B cell (primary cell): ENCODE measurements around the gene LATS2. TPM values are rescaled to one million over a fixed set of nuclear protein-coding genes. Genes with fewer than 3 reads are reported as not detected.
"Not testable (repeated sequence)": the region's sequence is repeated elsewhere in the genome, so short reads cannot be mapped to it uniquely, and the experiment has no call there.

Experiments
- ATAC-seq: fragments of 200-7000 bp; cut with Tn5 transposase; one replicate; pipeline ENCODE4 v1.10.0; 2021; ENCODE audit warnings: low read depth, mild to moderate bottlenecking, moderate number of reproducible peaks, moderate library complexity
- CTCF ChIA-PET: fragments of 350-600 bp; sonication (Branson Sonifier 250); formaldehyde crosslinking; loops from one replicate; lab custom pipeline; 2021; ENCODE audit warnings: antibody characterized with exemption, inconsistent platforms; lab: Charles Lee
- POLR2A ChIA-PET: fragments of 350-600 bp; sonication (Branson Sonifier 250); formaldehyde crosslinking; loops from one replicate; lab custom pipeline; 2021; ENCODE audit warnings: antibody characterized with exemption; lab: Charles Lee
- DNase-seq: peaks from one replicate; pipeline ENCODE4 v3.0.0; 2013
- H2AFZ ChIP-seq: 2 replicates; pipeline ENCODE4 v1.6.1; 2012; ENCODE audit warnings: mild to moderate bottlenecking, low read depth, low read length; ENCODE audit not compliant: insufficient read depth, poor library complexity, severe bottlenecking
- H3K27ac ChIP-seq, 2 donors: 1 replicate in 1 of 2; 2 replicates in 1 of 2; pipeline ENCODE4 v1.5.1; 2012 to 2013; ENCODE audit warnings: low read length in 2 of 2, mild to moderate bottlenecking in 2 of 2, moderate library complexity in 1 of 2
- H3K27me3 ChIP-seq, 4 experiments: fragments of 200-600 bp in 1 of 4; sonication (generic) in 1 of 4; replicated peaks in 1 of 4; 1 replicate in 2 of 4; 2 replicates in 2 of 4; pipeline versions ENCODE4 v1.6.1 to v1.7.0; 2013 to 2016; ENCODE audit warnings: low read length in 3 of 4, mild to moderate bottlenecking in 2 of 4, mixed read lengths in 1 of 4, moderate library complexity in 1 of 4; ENCODE audit not compliant: insufficient read depth in 4 of 4, control insufficient read depth in 3 of 4; ENCODE audit errors: control extremely low read depth in 1 of 4
- H3K36me3 ChIP-seq, 2 experiments: replicated peaks in 1 of 2; 1 replicate in 1 of 2; 2 replicates in 1 of 2; pipeline versions ENCODE4 v1.6.1 to v1.7.1; 2013; ENCODE audit warnings: low read length in 1 of 2; ENCODE audit not compliant: insufficient read depth in 2 of 2, control insufficient read depth in 1 of 2; ENCODE audit errors: control extremely low read depth in 1 of 2, extremely low read depth in 1 of 2
- H3K4me1 ChIP-seq, 2 donors: fragments of 200-600 bp in 1 of 2; sonication (generic) in 1 of 2; 1 replicate in 1 of 2; 2 replicates in 1 of 2; pipeline versions ENCODE4 v1.5.1 to v1.6.1; 2013 to 2017; ENCODE audit warnings: low read length in 2 of 2; ENCODE audit not compliant: control insufficient read depth in 2 of 2, insufficient read depth in 2 of 2
- H3K4me2 ChIP-seq: replicated peaks from 2 replicates; pipeline ENCODE3; 2012; ENCODE audit warnings: mild to moderate bottlenecking, low read depth, low read length; ENCODE audit not compliant: poor library complexity, severe bottlenecking
- H3K4me3 ChIP-seq, 5 experiments: fragments of 200-600 bp in 1 of 5; sonication (generic) in 1 of 5; 1 replicate in 3 of 5; 2 replicates in 2 of 5; pipeline versions ENCODE4 v1.5.1 to v1.7.0; 2011 to 2016; ENCODE audit warnings: low read length in 4 of 5, mild to moderate bottlenecking in 4 of 5, low read depth in 2 of 5, control low read depth in 1 of 5, moderate library complexity in 1 of 5; ENCODE audit not compliant: insufficient read depth in 1 of 5; ENCODE audit errors: control extremely low read depth in 1 of 5, extremely low read depth in 1 of 5
- H3K79me2 ChIP-seq: fragments of 200-600 bp; sonication (generic); one replicate; pipeline ENCODE4 v1.6.0; 2016; ENCODE audit warnings: low read length; ENCODE audit not compliant: control insufficient read depth, insufficient read depth
- H3K9ac ChIP-seq: fragments of 200-600 bp; sonication (generic); 2 replicates; pipeline ENCODE4 v1.6.1; 2017; ENCODE audit warnings: mild to moderate bottlenecking, low read length, moderate library complexity
- H3K9me3 ChIP-seq, 3 donors: one replicate each; pipeline versions ENCODE4 v1.6.1 to v1.7.1; 2013; ENCODE audit warnings: low read length in 2 of 3; ENCODE audit not compliant: control insufficient read depth in 2 of 3, insufficient read depth in 1 of 3; ENCODE audit errors: control extremely low read depth in 1 of 3
- H4K20me1 ChIP-seq: 2 replicates; pipeline ENCODE4 v1.6.0; 2012; ENCODE audit warnings: mild to moderate bottlenecking, low read length; ENCODE audit not compliant: insufficient read depth, control insufficient read depth, poor library complexity, severe bottlenecking
- H3K27ac Mint-ChIP-seq: one replicate; pipeline ENCODE4 v1.8.0; 2021; ENCODE audit warnings: mixed read lengths
- H3K27me3 Mint-ChIP-seq: one replicate; pipeline ENCODE4 v1.8.0; 2021; ENCODE audit warnings: mixed read lengths
- H3K4me1 Mint-ChIP-seq: one replicate; pipeline ENCODE4 v1.8.0; 2021; ENCODE audit warnings: mixed read lengths
- H3K4me3 Mint-ChIP-seq: one replicate; pipeline ENCODE4 v1.8.0; 2021; ENCODE audit warnings: mixed read lengths
- H3K9me3 Mint-ChIP-seq: one replicate; pipeline ENCODE4 v1.8.0; 2022; ENCODE audit warnings: mixed read lengths; ENCODE audit not compliant: insufficient read depth
- EZH2 ChIP-seq: IDR thresholded peaks from 2 replicates; pipeline ENCODE4 v1.6.1; 2012; ENCODE audit warnings: borderline replicate concordance, low read depth, mild to moderate bottlenecking, moderate library complexity, low read length; ENCODE audit not compliant: insufficient read depth, poor library complexity, severe bottlenecking
- WGBS: methylation state at CpG from one replicate; pipeline ENCODE4 v1.1.5; 2013; ENCODE audit warnings: missing lambda C conversion rate; ENCODE audit not compliant: insufficient coverage; 5-methylcytosine and 5-hydroxymethylcytosine counted together
- intact Hi-C: fragments of 100-400 bp; cut with micrococcal nuclease; formaldehyde crosslinking; loops from one replicate; pipeline ENCODE4 v1.10.0; 2022
- polyA plus RNA-seq: library from polyadenylated mRNA; depleted of rRNA; stranded (reverse); fragments of >200 nt; gene quantifications from 2 replicates; pipeline ENCODE4 v1.2.3, GENCODE V29; 2012
- total RNA-seq, 2 donors: library from RNA; stranded (reverse); fragments of 120-200 nt in 1 of 2; gene quantifications; 1 replicate in 1 of 2; 2 replicates in 1 of 2; pipeline versions ENCODE4 v1.2.3 to v1.2.4, GENCODE V29; 2013 to 2022
- TF ChIP-seq, protein P1 (sequence below): fragments of 200-600 bp; IDR thresholded peaks from one replicate; pipeline ENCODE4 v1.8.0; 2022; ENCODE audit warnings: antibody characterized with exemption, mild to moderate bottlenecking

LATS2 gene
- total and polyA plus RNA-seq, 2 donors (not counting 1 experiment from before 2014, with no cell fraction given): 1.9 to 2.7 TPM

DNA sequence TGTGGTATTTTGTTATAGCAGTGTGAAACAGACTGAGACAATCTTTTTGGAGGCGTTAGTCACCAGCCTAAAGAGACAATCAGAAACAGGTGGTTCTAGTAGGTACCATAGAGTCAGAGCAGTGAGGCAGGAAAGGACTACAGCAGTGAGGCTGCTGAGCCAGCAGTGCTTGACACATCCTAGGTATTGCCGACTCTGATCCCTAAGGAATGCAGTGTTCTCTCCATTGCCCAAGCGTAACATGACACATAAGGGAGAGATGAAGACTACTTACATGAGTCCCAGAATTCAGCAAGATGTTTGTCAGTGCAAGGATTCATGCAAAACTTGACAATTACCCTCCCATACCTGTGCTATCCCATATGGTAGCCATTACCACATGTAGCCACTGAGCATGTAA, 96.5 kb downstream of the LATS2 start:
- H3K79me2 ChIP-seq: no peaks in the 10 kb centered on the region
- no peaks in the 10 kb centered on the region for H3K4me1 ChIP-seq
- no peaks in the 10 kb centered on the region for H3K36me3 ChIP-seq
- no peak overlapping the region for H3K27ac ChIP-seq
- WGBS: 84% methylated on average over 2 of the region's 3 CpGs
- no peaks in the 10 kb centered on the region for H4K20me1 ChIP-seq
- no peak overlapping the region for H3K4me3 ChIP-seq
- no peak overlapping the region for H3K27ac Mint-ChIP-seq
- peaks cover 7% of the 10 kb centered on the region for H3K27me3 Mint-ChIP-seq
- no peaks in the 10 kb centered on the region for H3K27me3 ChIP-seq
- H3K4me3 Mint-ChIP-seq: no peak overlapping the region
- CTCF ChIA-PET: no interaction called here
- no peak overlapping the region for H2AFZ ChIP-seq
- DNase-seq (no peak), ATAC-seq (no peak)
- no peak overlapping the region for H3K4me2 ChIP-seq
- intact Hi-C loops: no loop called here
- H3K4me1 Mint-ChIP-seq: no peaks in the 10 kb centered on the region
- H3K9ac ChIP-seq: no peak overlapping the region
- POLR2A ChIA-PET: no interaction called here
- H3K9me3 ChIP-seq: no peaks in the 10 kb centered on the region
- TF ChIP-seq, protein P1, sequence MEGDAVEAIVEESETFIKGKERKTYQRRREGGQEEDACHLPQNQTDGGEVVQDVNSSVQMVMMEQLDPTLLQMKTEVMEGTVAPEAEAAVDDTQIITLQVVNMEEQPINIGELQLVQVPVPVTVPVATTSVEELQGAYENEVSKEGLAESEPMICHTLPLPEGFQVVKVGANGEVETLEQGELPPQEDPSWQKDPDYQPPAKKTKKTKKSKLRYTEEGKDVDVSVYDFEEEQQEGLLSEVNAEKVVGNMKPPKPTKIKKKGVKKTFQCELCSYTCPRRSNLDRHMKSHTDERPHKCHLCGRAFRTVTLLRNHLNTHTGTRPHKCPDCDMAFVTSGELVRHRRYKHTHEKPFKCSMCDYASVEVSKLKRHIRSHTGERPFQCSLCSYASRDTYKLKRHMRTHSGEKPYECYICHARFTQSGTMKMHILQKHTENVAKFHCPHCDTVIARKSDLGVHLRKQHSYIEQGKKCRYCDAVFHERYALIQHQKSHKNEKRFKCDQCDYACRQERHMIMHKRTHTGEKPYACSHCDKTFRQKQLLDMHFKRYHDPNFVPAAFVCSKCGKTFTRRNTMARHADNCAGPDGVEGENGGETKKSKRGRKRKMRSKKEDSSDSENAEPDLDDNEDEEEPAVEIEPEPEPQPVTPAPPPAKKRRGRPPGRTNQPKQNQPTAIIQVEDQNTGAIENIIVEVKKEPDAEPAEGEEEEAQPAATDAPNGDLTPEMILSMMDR: no peak
- no peak for TF ChIP-seq EZH2
- H3K9me3 Mint-ChIP-seq: no peaks in the 10 kb centered on the region

DNA sequence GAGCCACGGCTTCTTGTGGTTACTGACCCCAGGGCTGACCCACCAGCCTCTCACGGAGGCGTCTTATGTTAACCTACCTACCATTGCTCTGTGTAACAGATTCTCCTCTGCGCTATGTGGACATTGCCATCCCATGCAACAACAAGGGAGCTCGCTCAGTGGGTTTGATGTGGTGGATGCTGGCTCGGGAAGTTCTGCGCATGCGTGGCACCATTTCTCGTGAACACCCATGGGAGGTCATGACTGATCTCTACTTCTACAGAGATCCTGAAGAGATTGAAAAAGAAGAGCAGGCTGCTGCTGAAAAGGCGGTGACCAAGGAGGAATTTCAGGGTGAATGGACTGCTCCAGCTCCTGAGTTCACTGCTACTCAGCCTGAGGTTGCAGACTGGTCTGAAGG, 99.7 kb downstream of the LATS2 start:
- H3K9me3 Mint-ChIP-seq, H3K36me3 ChIP-seq, POLR2A ChIA-PET, H3K9ac ChIP-seq, H3K9me3 ChIP-seq, H3K27ac ChIP-seq, CTCF ChIA-PET, H3K79me2 ChIP-seq, H3K4me1 Mint-ChIP-seq, H3K4me3 Mint-ChIP-seq, DNase-seq, H3K27me3 ChIP-seq, H4K20me1 ChIP-seq, ATAC-seq, H2AFZ ChIP-seq, intact Hi-C loops, H3K4me1 ChIP-seq, H3K4me3 ChIP-seq, H3K4me2 ChIP-seq: not testable (repeated sequence)
- Mint-ChIP-seq H3K27ac (peak overlapping the region; percentile 28), H3K27me3 (peaks cover 10% of the 10 kb centered on the region)
- 94% methylated on average over 5 of the region's 10 CpGs for WGBS
